ENCODE results near the gene PCDHGA1. TPM values are rescaled to one million over a fixed set of nuclear protein-coding genes. Genes with fewer than 3 reads are reported as not detected.
"Not testable (repeated sequence)": the region's sequence is repeated elsewhere in the genome, so short reads cannot be mapped to it uniquely, and the experiment has no call there.

PCDHGA1 gene
- total RNA-seq, 1 experiment from 2014 or later, result 0.64 TPM

- peaks cover 4% of the 10 kb centered on the region for H3K36me3 Mint-ChIP-seq (ENCODE audit: insufficient read depth, unreplicated experiment)
- CTCF ChIA-PET, result no interaction called here
Observed at GRCh38 chr5:141306630-141307029, 23.7 kb upstream of the PCDHGA1 start.

GRCh38 chr5:141313711-141314110 lies 16.6 kb upstream of the PCDHGA1 start:
- H3K4me3 Mint-ChIP-seq (ENCODE audit: unreplicated experiment), result no peak overlapping the region
- no peaks in the 10 kb centered on the region for H3K27me3 ChIP-seq (replicated peaks; ENCODE audit: control insufficient read depth, insufficient read depth, low read length)
- DNase-seq, result no peak
- intact Hi-C loops (cut with micrococcal nuclease; ENCODE audit: unreplicated experiment), result no loop called here
- no peaks in the 10 kb centered on the region for H3K4me1 ChIP-seq
- H3K4me3 ChIP-seq (ENCODE audit: low read depth, low read length), result no peak overlapping the region
- peaks cover 50% of the 10 kb centered on the region for H3K36me3 Mint-ChIP-seq (ENCODE audit: insufficient read depth, unreplicated experiment)
- H3K9me3 Mint-ChIP-seq (ENCODE audit: unreplicated experiment), result peaks cover 33% of the 10 kb centered on the region
- peaks cover 10% of the 10 kb centered on the region for H3K9me3 ChIP-seq
- H3K36me3 ChIP-seq (ENCODE audit: control insufficient read depth, insufficient read depth, low read length), result no peaks in the 10 kb centered on the region
- H3K27me3 Mint-ChIP-seq (ENCODE audit: insufficient read depth, unreplicated experiment), result no peaks in the 10 kb centered on the region
- BruUV-seq (replicated peaks), result no TSS peak
- POLR2A ChIA-PET, result no interaction called here
- no peak for TF ChIP-seq CTCF (IDR thresholded peaks at IDR 0.05; ENCODE audit: insufficient read depth in 1 of 2, low read depth in 1 of 2, low read length in 1 of 2, severe bottlenecking in 1 of 2, unreplicated experiment in 1 of 2)
- H3K4me1 Mint-ChIP-seq (ENCODE audit: low read depth, unreplicated experiment), result no peaks in the 10 kb centered on the region
- no peak overlapping the region for H3K27ac Mint-ChIP-seq (ENCODE audit: unreplicated experiment)
- CTCF ChIA-PET, result no interaction called here

More at GRCh38 chr5:141306630-141307029, 23.7 kb upstream of the PCDHGA1 start:
- no peaks in the 10 kb centered on the region for H3K27me3 ChIP-seq (replicated peaks; ENCODE audit: control insufficient read depth, insufficient read depth, low read length)
- no peaks in the 10 kb centered on the region for H3K36me3 ChIP-seq (ENCODE audit: control insufficient read depth, insufficient read depth, low read length)
- no peak overlapping the region for H3K27ac Mint-ChIP-seq (ENCODE audit: unreplicated experiment)
- no peaks in the 10 kb centered on the region for H3K4me1 ChIP-seq
- H3K27me3 Mint-ChIP-seq (ENCODE audit: insufficient read depth, unreplicated experiment), result no peaks in the 10 kb centered on the region
- intact Hi-C loops (cut with micrococcal nuclease; ENCODE audit: unreplicated experiment), result no loop called here
- no TSS peak for BruUV-seq (replicated peaks)
- H3K4me1 Mint-ChIP-seq (ENCODE audit: low read depth, unreplicated experiment), result no peaks in the 10 kb centered on the region
- POLR2A ChIA-PET, result no interaction called here
- H3K4me3 ChIP-seq (ENCODE audit: low read depth, low read length), result no peak overlapping the region
- H3K9me3 ChIP-seq, result no peaks in the 10 kb centered on the region
- DNase-seq, result no peak
- TF ChIP-seq CTCF (IDR thresholded peaks at IDR 0.05; ENCODE audit: insufficient read depth in 1 of 2, low read depth in 1 of 2, low read length in 1 of 2, severe bottlenecking in 1 of 2, unreplicated experiment in 1 of 2), result no peak
- no peak overlapping the region for H3K4me3 Mint-ChIP-seq (ENCODE audit: unreplicated experiment)
- H3K9me3 Mint-ChIP-seq (ENCODE audit: unreplicated experiment), result peaks cover 13% of the 10 kb centered on the region

- DNase-seq; H3K4me3 Mint-ChIP-seq (ENCODE audit: unreplicated experiment); H3K4me1 Mint-ChIP-seq (ENCODE audit: low read depth, unreplicated experiment); H3K27me3 ChIP-seq (replicated peaks; ENCODE audit: control insufficient read depth, insufficient read depth, low read length); H3K27me3 Mint-ChIP-seq (ENCODE audit: insufficient read depth, unreplicated experiment); intact Hi-C loops (cut with micrococcal nuclease; ENCODE audit: unreplicated experiment); POLR2A ChIA-PET; H3K27ac Mint-ChIP-seq (ENCODE audit: unreplicated experiment); H3K36me3 ChIP-seq (ENCODE audit: control insufficient read depth, insufficient read depth, low read length); CTCF ChIA-PET; H3K4me3 ChIP-seq (ENCODE audit: low read depth, low read length); H3K4me1 ChIP-seq; BruUV-seq (replicated peaks): not testable (repeated sequence)
- Mint-ChIP-seq H3K36me3 (ENCODE audit: insufficient read depth, unreplicated experiment) (peaks cover 67% of the 10 kb centered on the region), H3K9me3 (ENCODE audit: unreplicated experiment) (peaks cover 39% of the 10 kb centered on the region)
- H3K9me3 ChIP-seq, result peaks cover 22% of the 10 kb centered on the region
Observed at GRCh38 chr5:141316963-141317362, 13.4 kb upstream of the PCDHGA1 start.

- no peak overlapping the region for H3K4me3 ChIP-seq (ENCODE audit: low read depth, low read length)
- Mint-ChIP-seq H3K4me1 (ENCODE audit: low read depth, unreplicated experiment) (peaks cover 6% of the 10 kb centered on the region), H3K27me3 (ENCODE audit: insufficient read depth, unreplicated experiment) (no peaks in the 10 kb centered on the region), H3K36me3 (ENCODE audit: insufficient read depth, unreplicated experiment) (peaks cover 61% of the 10 kb centered on the region), H3K27ac (ENCODE audit: unreplicated experiment) (peak overlapping the region; percentile 100), H3K4me3 (ENCODE audit: unreplicated experiment) (peak overlapping the region; percentile 96), H3K9me3 (ENCODE audit: unreplicated experiment) (peaks cover 37% of the 10 kb centered on the region)
- H3K27me3 ChIP-seq (replicated peaks; ENCODE audit: control insufficient read depth, insufficient read depth, low read length), result no peaks in the 10 kb centered on the region
- ChIA-PET POLR2A (no interaction called here), CTCF (interaction anchor here (0.7 kb wide), 1 partner anchor 283 kb away, joined by 3 read pairs; no protein-coding TSS in a partner anchor)
- no peak for DNase-seq
- intact Hi-C loops (cut with micrococcal nuclease; ENCODE audit: unreplicated experiment), result no loop called here
- TF ChIP-seq CTCF (IDR thresholded peaks at IDR 0.05; ENCODE audit: insufficient read depth in 1 of 2, low read depth in 1 of 2, low read length in 1 of 2, severe bottlenecking in 1 of 2, unreplicated experiment in 1 of 2), result no peak
- BruUV-seq (replicated peaks), result no TSS peak
- H3K36me3 ChIP-seq (ENCODE audit: control insufficient read depth, insufficient read depth, low read length), result peaks cover 6% of the 10 kb centered on the region; the same call in 1 of the 2 replicates
- peaks cover 5% of the 10 kb centered on the region; the same call in 1 of the 2 replicates for H3K4me1 ChIP-seq
- H3K9me3 ChIP-seq, result peaks cover 22% of the 10 kb centered on the region
Observed at GRCh38 chr5:141319202-141319601, 11.1 kb upstream of the PCDHGA1 start.
